Trophoblast cell (in vitro differentiated cells and primary cell): Measurements from ENCODE around the gene MGMT.

Experiments used
- DNase-seq, 2 donors: peaks; one replicate each; pipeline ENCODE4 v3.0.0-alpha.2; 2016
- H2AFZ ChIP-seq: 2 replicates; pipeline ENCODE4 v1.6.1; 2013; ENCODE audit warnings: low read length, moderate library complexity, mild to moderate bottlenecking; ENCODE audit not compliant: insufficient read depth, poor library complexity
- H2AK5ac ChIP-seq: 2 replicates; pipeline ENCODE4 v1.6.1; 2013; ENCODE audit warnings: mild to moderate bottlenecking, low read length
- H2BK120ac ChIP-seq: 2 replicates; pipeline ENCODE4 v1.6.1; 2013; ENCODE audit warnings: low read length, mild to moderate bottlenecking, moderate library complexity; ENCODE audit not compliant: insufficient read depth, poor library complexity
- H2BK12ac ChIP-seq: 2 replicates; pipeline ENCODE4 v1.6.1; 2013; ENCODE audit warnings: mild to moderate bottlenecking, low read length, moderate library complexity
- H2BK5ac ChIP-seq: 2 replicates; pipeline ENCODE4 v1.6.1; 2013; ENCODE audit warnings: low read length, low read depth, moderate library complexity, mild to moderate bottlenecking; ENCODE audit not compliant: poor library complexity
- H3K14ac ChIP-seq: 2 replicates; pipeline ENCODE4 v1.6.1; 2013; ENCODE audit warnings: mild to moderate bottlenecking, low read length
- H3K18ac ChIP-seq: 2 replicates; pipeline ENCODE4 v1.6.1; 2013; ENCODE audit warnings: mild to moderate bottlenecking, low read length
- H3K23ac ChIP-seq: 2 replicates; pipeline ENCODE4 v1.6.1; 2013; ENCODE audit warnings: low read length
- H3K27ac ChIP-seq: 2 replicates; pipeline ENCODE4 v1.5.1; 2013; ENCODE audit warnings: low read depth, mild to moderate bottlenecking, inconsistent platforms, low read length, moderate library complexity
- H3K27me3 ChIP-seq: 2 replicates; pipeline ENCODE4 v1.6.1; 2013; ENCODE audit warnings: inconsistent platforms, mild to moderate bottlenecking, low read length, moderate library complexity; ENCODE audit not compliant: insufficient read depth
- H3K36me3 ChIP-seq, 2 experiments: 1 replicate in 1 of 2; 2 replicates in 1 of 2; pipeline ENCODE4 v1.6.1; 2013; ENCODE audit warnings: low read length in 2 of 2, mild to moderate bottlenecking in 2 of 2, moderate library complexity in 1 of 2; ENCODE audit not compliant: insufficient read depth in 2 of 2, control insufficient read depth in 1 of 2
- H3K4ac ChIP-seq: 2 replicates; pipeline ENCODE4 v1.6.1; 2013; ENCODE audit warnings: low read depth, mild to moderate bottlenecking, low read length, moderate library complexity
- H3K4me1 ChIP-seq, 2 experiments: 1 replicate in 1 of 2; 2 replicates in 1 of 2; pipeline ENCODE4 v1.6.1; 2013; ENCODE audit warnings: low read length in 2 of 2, mild to moderate bottlenecking in 2 of 2, moderate library complexity in 1 of 2; ENCODE audit not compliant: insufficient read depth in 2 of 2, control insufficient read depth in 1 of 2
- H3K4me2 ChIP-seq: 2 replicates; pipeline ENCODE4 v1.6.1; 2013; ENCODE audit warnings: inconsistent platforms, mild to moderate bottlenecking, low read length, moderate library complexity
- H3K4me3 ChIP-seq: 2 replicates; pipeline ENCODE4 v1.5.1; 2013; ENCODE audit warnings: mild to moderate bottlenecking, low read depth, low read length, inconsistent platforms
- H3K79me1 ChIP-seq: one replicate; pipeline ENCODE4 v1.6.1; 2013; ENCODE audit warnings: low read length
- H3K79me2 ChIP-seq: 2 replicates; pipeline ENCODE4 v1.6.1; 2013; ENCODE audit warnings: low read length, mild to moderate bottlenecking; ENCODE audit not compliant: control insufficient read depth, insufficient read depth, poor library complexity
- H3K9ac ChIP-seq: 2 replicates; pipeline ENCODE4 v1.6.1; 2013; ENCODE audit warnings: mild to moderate bottlenecking, low read length
- H3K9me3 ChIP-seq: 2 replicates; pipeline ENCODE4 v1.6.1; 2013; ENCODE audit warnings: low read depth, mild to moderate bottlenecking, control low read depth, inconsistent platforms, low read length; ENCODE audit not compliant: insufficient read depth
- H4K12ac ChIP-seq: 2 replicates; pipeline ENCODE4 v1.6.1; 2013; ENCODE audit warnings: low read depth, mild to moderate bottlenecking, low read length, moderate library complexity
- H4K8ac ChIP-seq: 2 replicates; pipeline ENCODE4 v1.6.1; 2013; ENCODE audit warnings: low read depth, mild to moderate bottlenecking, low read length, moderate library complexity
- H4K91ac ChIP-seq: one replicate; pipeline ENCODE4 v1.6.1; 2013; ENCODE audit warnings: low read depth, mild to moderate bottlenecking, low read length, moderate library complexity
- WGBS: extraction: QIAGEN DNeasy Blood & Tissue Kit; methylation state at CpG from one replicate; pipeline ENCODE4 v1.1.7; 2013; ENCODE audit warnings: missing lambda C conversion rate; ENCODE audit not compliant: insufficient read length, insufficient coverage; ENCODE audit errors: extremely low coverage; 5-methylcytosine and 5-hydroxymethylcytosine counted together

Gene MGMT

GRCh38 chr10:129740532-129741279 is 273.7 kb downstream of the MGMT start:
- Histone ChIP-seq H2AK5ac (no peak overlapping the region), H4K91ac (no peak overlapping the region), H2AFZ (no peak overlapping the region), H4K8ac (no peak overlapping the region), H3K9me3 (peaks cover 8% of the 10 kb centered on the region), H3K27me3 (no peaks in the 10 kb centered on the region), H3K14ac (no peak overlapping the region), H3K18ac (no peak overlapping the region), H3K4me3 (no peak overlapping the region), H3K4me2 (no peak overlapping the region), H3K36me3 (no peaks in the 10 kb centered on the region), H3K27ac (no peak overlapping the region), H2BK12ac (no peak overlapping the region), H2BK5ac (no peak overlapping the region), H3K23ac (no peak overlapping the region), H3K4me1 (no peaks in the 10 kb centered on the region), H4K12ac (no peak overlapping the region), H3K79me2 (no peaks in the 10 kb centered on the region), H3K9ac (no peak overlapping the region), H3K4ac (no peak overlapping the region), H2BK120ac (no peak overlapping the region), H3K79me1 (no peaks in the 10 kb centered on the region)
- WGBS = no CpG with 5 or more reads among the region's 15 CpGs
- DNase-seq = no peak

GRCh38 chr10:129741280-129741977 is 274.4 kb downstream of the MGMT start:
- H2BK120ac ChIP-seq = no peak overlapping the region
- no peak overlapping the region for H3K4me3 ChIP-seq
- no peak overlapping the region for H4K8ac ChIP-seq
- H3K79me2 ChIP-seq = no peaks in the 10 kb centered on the region
- no peaks in the 10 kb centered on the region for H3K27me3 ChIP-seq
- no peak overlapping the region for H3K9ac ChIP-seq
- H3K4ac ChIP-seq = no peak overlapping the region
- no peak overlapping the region for H2BK5ac ChIP-seq
- H3K9me3 ChIP-seq = peaks cover 8% of the 10 kb centered on the region
- H3K27ac ChIP-seq = no peak overlapping the region
- no peak overlapping the region for H4K91ac ChIP-seq
- H3K23ac ChIP-seq = no peak overlapping the region
- no peak overlapping the region for H2BK12ac ChIP-seq
- no peaks in the 10 kb centered on the region for H3K4me1 ChIP-seq
- no peak overlapping the region for H3K18ac ChIP-seq
- no peak overlapping the region for H2AFZ ChIP-seq
- no peak overlapping the region for H2AK5ac ChIP-seq
- no peak overlapping the region for H4K12ac ChIP-seq
- H3K14ac ChIP-seq = no peak overlapping the region
- no peak overlapping the region for H3K4me2 ChIP-seq
- H3K36me3 ChIP-seq = no peaks in the 10 kb centered on the region
- H3K79me1 ChIP-seq = no peaks in the 10 kb centered on the region
- no peak for DNase-seq
- WGBS = no CpG with 5 or more reads among the region's 19 CpGs

GRCh38 chr10:129741978-129742741 is 275.1 kb downstream of the MGMT start:
- Histone ChIP-seq H3K4me1 (no peaks in the 10 kb centered on the region), H3K9me3 (peaks cover 8% of the 10 kb centered on the region), H3K79me1 (no peaks in the 10 kb centered on the region), H4K8ac (no peak overlapping the region), H3K23ac (no peak overlapping the region), H3K36me3 (no peaks in the 10 kb centered on the region), H3K18ac (no peak overlapping the region), H2AK5ac (no peak overlapping the region), H3K4ac (no peak overlapping the region), H2BK12ac (no peak overlapping the region), H2BK5ac (no peak overlapping the region), H4K91ac (no peak overlapping the region), H3K79me2 (no peaks in the 10 kb centered on the region), H3K4me3 (no peak overlapping the region), H2AFZ (no peak overlapping the region), H2BK120ac (no peak overlapping the region), H3K14ac (no peak overlapping the region), H3K9ac (no peak overlapping the region), H3K27ac (no peak overlapping the region), H4K12ac (no peak overlapping the region), H3K4me2 (no peak overlapping the region), H3K27me3 (no peaks in the 10 kb centered on the region)
- DNase-seq = no peak
- WGBS = no CpG with 5 or more reads among the region's 19 CpGs

GRCh38 chr10:129742742-129743550 is 275.9 kb downstream of the MGMT start:
- Histone ChIP-seq H3K4me2 (no peak overlapping the region), H2BK12ac (no peak overlapping the region), H2AK5ac (no peak overlapping the region), H4K91ac (no peak overlapping the region), H3K4ac (no peak overlapping the region), H4K8ac (no peak overlapping the region), H3K27ac (no peak overlapping the region), H4K12ac (no peak overlapping the region), H3K27me3 (no peaks in the 10 kb centered on the region), H3K36me3 (no peaks in the 10 kb centered on the region), H3K9me3 (peaks cover 8% of the 10 kb centered on the region), H2BK5ac (no peak overlapping the region), H2BK120ac (no peak overlapping the region), H3K9ac (no peak overlapping the region), H3K4me3 (no peak overlapping the region), H3K14ac (no peak overlapping the region), H3K4me1 (no peaks in the 10 kb centered on the region), H3K18ac (no peak overlapping the region), H3K79me1 (no peaks in the 10 kb centered on the region), H3K79me2 (no peaks in the 10 kb centered on the region), H3K23ac (no peak overlapping the region), H2AFZ (no peak overlapping the region)
- no CpG with 5 or more reads among the region's 30 CpGs for WGBS
- DNase-seq = no peak
